GM23338 (cell line): ENCODE data around the gene DYSF. TPM values are rescaled to one million over a fixed set of nuclear protein-coding genes. Genes with fewer than 3 reads are reported as not detected.

Experiments used
- ATAC-seq: fragments of 200-7000 bp; cut with Tn5 transposase; 3 replicates; pipeline ENCODE4 v1.9.1; 2020
- DNase-seq: peaks from one replicate; pipeline ENCODE4 v3.0.0-alpha.2; 2015; ENCODE audit warnings: low spot score
- H2AFZ ChIP-seq: fragments of 200-600 bp; sonication (generic); 2 replicates; pipeline ENCODE4 v1.8.0; 2016; ENCODE audit warnings: antibody characterized with exemption, mild to moderate bottlenecking, moderate library complexity
- H3F3A ChIP-seq: fragments of 200-600 bp; sonication (generic); replicated peaks from 2 replicates; pipeline ENCODE4 v1.8.0; 2017; ENCODE audit warnings: antibody characterized with exemption, mixed run types, low read depth
- H3K27ac ChIP-seq: fragments of 200-600 bp; sonication (generic); 2 replicates; pipeline ENCODE4 v1.6.1; 2016; ENCODE audit warnings: low read depth
- H3K27me3 ChIP-seq: fragments of 200-600 bp; sonication (generic); 2 replicates; pipeline ENCODE4 v1.8.0; 2016; ENCODE audit warnings: mild to moderate bottlenecking, mixed run types, moderate library complexity; ENCODE audit not compliant: insufficient read depth
- H3K36me3 ChIP-seq: fragments of 200-600 bp; sonication (generic); 2 replicates; pipeline ENCODE4 v1.8.0; 2016; ENCODE audit warnings: mild to moderate bottlenecking; ENCODE audit not compliant: insufficient read depth
- H3K4me1 ChIP-seq: fragments of 200-600 bp; sonication (generic); 2 replicates; pipeline ENCODE4 v1.8.0; 2016; ENCODE audit warnings: mild to moderate bottlenecking, moderate library complexity; ENCODE audit not compliant: insufficient read depth
- H3K4me2 ChIP-seq: fragments of 200-600 bp; sonication (generic); 2 replicates; pipeline ENCODE4 v1.7.1; 2017; ENCODE audit warnings: mixed run types
- H3K4me3 ChIP-seq: fragments of 200-600 bp; sonication (generic); 2 replicates; pipeline ENCODE4 v1.6.1; 2016; ENCODE audit warnings: mixed run types
- H3K79me2 ChIP-seq: fragments of 200-600 bp; sonication (generic); replicated peaks from 2 replicates; pipeline ENCODE4 v1.8.0; 2017; ENCODE audit warnings: mild to moderate bottlenecking; ENCODE audit not compliant: insufficient read depth
- H3K9me2 ChIP-seq: fragments of 200-600 bp; sonication (generic); 2 replicates; pipeline ENCODE4 v1.8.0; 2017; ENCODE audit not compliant: insufficient read depth
- H4K20me1 ChIP-seq: fragments of 200-600 bp; sonication (generic); replicated peaks from 2 replicates; pipeline ENCODE4 v1.8.0; 2017; ENCODE audit warnings: mild to moderate bottlenecking; ENCODE audit not compliant: insufficient read depth
- H3K27ac Mint-ChIP-seq: 2 replicates; pipeline ENCODE4 v1.8.0; 2020; ENCODE audit warnings: inconsistent platforms, mild to moderate bottlenecking, moderate library complexity, mixed read lengths
- H3K27me3 Mint-ChIP-seq: 3 replicates; pipeline ENCODE4 v1.8.0; 2022; ENCODE audit warnings: low read depth, mild to moderate bottlenecking, moderate library complexity, mixed read lengths, inconsistent platforms; ENCODE audit not compliant: insufficient read depth, poor library complexity
- H3K36me3 Mint-ChIP-seq: 3 replicates; pipeline ENCODE4 v1.8.0; 2021; ENCODE audit warnings: low read depth, mild to moderate bottlenecking, inconsistent platforms, moderate library complexity, mixed read lengths
- H3K4me1 Mint-ChIP-seq: 3 replicates; pipeline ENCODE4 v1.8.0; 2020; ENCODE audit warnings: mild to moderate bottlenecking, inconsistent platforms, mixed read lengths
- H3K4me3 Mint-ChIP-seq: 3 replicates; pipeline ENCODE4 v1.8.0; 2021; ENCODE audit warnings: moderate library complexity, mild to moderate bottlenecking, inconsistent platforms, mixed read lengths
- H3K9me3 Mint-ChIP-seq: 3 replicates; pipeline ENCODE4 v1.8.0; 2020; ENCODE audit warnings: moderate library complexity, mild to moderate bottlenecking, inconsistent platforms, mixed read lengths
- CREB1 ChIP-seq: fragments of 250-450 bp; sonication (Bioruptor Pico); IDR thresholded peaks from 2 replicates; pipeline ENCODE4 v1.5.0; 2020; ENCODE audit warnings: low read depth, mild to moderate bottlenecking, moderate library complexity
- EZH2 ChIP-seq: fragments of 200-600 bp; sonication (generic); IDR thresholded peaks from one replicate; pipeline ENCODE4 v1.8.0; 2017; ENCODE audit warnings: antibody characterized with exemption, mild to moderate bottlenecking, low read depth; ENCODE audit not compliant: unreplicated experiment
- EZH2phosphoT487 ChIP-seq: fragments of 200-600 bp; sonication (generic); IDR thresholded peaks from one replicate; pipeline ENCODE4 v1.8.1; 2018; ENCODE audit warnings: antibody characterized with exemption; ENCODE audit not compliant: unreplicated experiment
- JUNB ChIP-seq: IDR thresholded peaks from one replicate; pipeline ENCODE4 v1.6.1; 2016; ENCODE audit warnings: antibody characterized with exemption; ENCODE audit not compliant: unreplicated experiment
- NANOG ChIP-seq: IDR thresholded peaks from 2 replicates; pipeline ENCODE4 v1.6.1; 2016; ENCODE audit warnings: antibody characterized with exemption, borderline replicate concordance
- POLR2AphosphoS5 ChIP-seq: IDR thresholded peaks from 2 replicates; pipeline ENCODE4 v1.6.1; 2016; ENCODE audit warnings: antibody characterized with exemption, low read depth
- STAT1 ChIP-seq: IDR thresholded peaks from one replicate; pipeline ENCODE4 v1.6.1; 2016; ENCODE audit warnings: antibody characterized with exemption; ENCODE audit not compliant: unreplicated experiment
- ZNF114 ChIP-seq: fragments of 250-450 bp; sonication (Bioruptor Pico); IDR thresholded peaks from 2 replicates; pipeline ENCODE4 v1.5.0; 2020; ENCODE audit warnings: mild to moderate bottlenecking, moderate library complexity
- ZNF331 ChIP-seq: fragments of 250-450 bp; sonication (Bioruptor Pico); IDR thresholded peaks from 2 replicates; pipeline ENCODE4 v1.5.0; 2020; ENCODE audit warnings: low read depth, mild to moderate bottlenecking, moderate library complexity
- polyA plus RNA-seq: library from polyadenylated mRNA; unstranded; fragments of >200 nt; fragmentation: Nextera tagmentation; extraction: Ambion mirVana; gene quantifications from 2 replicates; pipeline ENCODE4 v1.2.1, GENCODE V29; 2016
- total RNA-seq: library from RNA; depleted of rRNA; stranded (reverse); fragments of >200 nt; shearing (Covaris generic); gene quantifications from 2 replicates; pipeline ENCODE4 v1.2.3, GENCODE V29; 2014
- TF ChIP-seq, protein P1 (sequence below): IDR thresholded peaks from one replicate; pipeline ENCODE4 v1.6.1; 2018; ENCODE audit warnings: antibody characterized with exemption; ENCODE audit not compliant: unreplicated experiment
- TF ChIP-seq, protein P2 (sequence below), 2 experiments: fragments of 200-600 bp in 1 of 2; sonication (generic) in 1 of 2; conservative IDR thresholded peaks; 2 replicates each; pipeline versions ENCODE4 v1.5.1 to v1.6.1; 2016 to 2017; ENCODE audit warnings: antibody characterized with exemption in 2 of 2, low read depth in 2 of 2, mild to moderate bottlenecking in 2 of 2, moderate library complexity in 1 of 2
- TF ChIP-seq, protein P3 (sequence below): fragments of 250-450 bp; sonication (Bioruptor Pico); IDR thresholded peaks from 2 replicates; pipeline ENCODE4 v1.5.0; 2020; ENCODE audit warnings: mild to moderate bottlenecking, moderate library complexity
- TF ChIP-seq, protein P4 (sequence below): IDR thresholded peaks from 2 replicates; pipeline ENCODE4 v1.6.1; 2016; ENCODE audit warnings: antibody characterized with exemption

The DYSF gene
- total and polyA plus RNA-seq, 2 experiments from 2014 or later: 7.3 to 21.3 TPM

DNA sequence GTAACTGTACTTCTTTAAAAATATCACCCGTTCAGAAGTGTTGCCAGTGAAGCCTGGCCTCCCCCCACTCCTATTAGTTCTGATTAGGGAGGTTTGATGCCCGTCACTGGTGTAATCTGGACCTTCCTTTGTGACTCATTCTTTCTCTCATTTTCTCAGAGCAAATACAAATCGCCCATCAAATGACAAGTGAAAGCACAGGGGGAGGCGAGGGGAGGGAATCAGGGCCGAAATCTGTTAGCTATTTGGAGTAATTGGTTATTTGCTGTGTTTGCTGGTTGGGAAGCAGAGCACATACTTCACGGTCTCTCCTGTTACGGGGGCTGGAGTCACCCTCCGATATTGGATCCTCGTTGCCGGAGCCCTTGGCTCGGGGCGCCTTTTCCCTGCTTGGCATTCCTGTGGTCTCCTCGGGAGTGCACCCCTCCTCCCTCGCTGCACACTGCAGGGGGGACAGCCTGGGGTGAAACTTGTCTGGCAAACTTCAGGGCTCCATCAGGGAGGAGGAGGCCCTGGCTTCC is 178.1 kb downstream of the DYSF start:
- Mint-ChIP-seq H3K27me3 (peaks cover 2% of the 10 kb centered on the region), H3K9me3 (no peaks in the 10 kb centered on the region), H3K4me3 (no peak overlapping the region), H3K36me3 (no peaks in the 10 kb centered on the region), H3K4me1 (peaks cover 8% of the 10 kb centered on the region), H3K27ac (no peak overlapping the region)
- H3K4me2 ChIP-seq: no peak overlapping the region
- H3K27ac ChIP-seq: no peak overlapping the region
- H4K20me1 ChIP-seq: no peaks in the 10 kb centered on the region
- ATAC-seq (peak; percentile 74), DNase-seq (no peak)
- H3K4me1 ChIP-seq: no peaks in the 10 kb centered on the region
- no peaks in the 10 kb centered on the region for H3K27me3 ChIP-seq
- no peaks in the 10 kb centered on the region for H3K36me3 ChIP-seq
- no peak overlapping the region for H3K4me3 ChIP-seq
- 0 out of 2 replicates have a peak, but pooled peaks cover 3% of the 10 kb centered on the region for H3K9me2 ChIP-seq
- no peaks in the 10 kb centered on the region for H3K79me2 ChIP-seq
- H3F3A ChIP-seq: no peaks in the 10 kb centered on the region
- H2AFZ ChIP-seq: no peak overlapping the region
- TF ChIP-seq, protein P1, sequence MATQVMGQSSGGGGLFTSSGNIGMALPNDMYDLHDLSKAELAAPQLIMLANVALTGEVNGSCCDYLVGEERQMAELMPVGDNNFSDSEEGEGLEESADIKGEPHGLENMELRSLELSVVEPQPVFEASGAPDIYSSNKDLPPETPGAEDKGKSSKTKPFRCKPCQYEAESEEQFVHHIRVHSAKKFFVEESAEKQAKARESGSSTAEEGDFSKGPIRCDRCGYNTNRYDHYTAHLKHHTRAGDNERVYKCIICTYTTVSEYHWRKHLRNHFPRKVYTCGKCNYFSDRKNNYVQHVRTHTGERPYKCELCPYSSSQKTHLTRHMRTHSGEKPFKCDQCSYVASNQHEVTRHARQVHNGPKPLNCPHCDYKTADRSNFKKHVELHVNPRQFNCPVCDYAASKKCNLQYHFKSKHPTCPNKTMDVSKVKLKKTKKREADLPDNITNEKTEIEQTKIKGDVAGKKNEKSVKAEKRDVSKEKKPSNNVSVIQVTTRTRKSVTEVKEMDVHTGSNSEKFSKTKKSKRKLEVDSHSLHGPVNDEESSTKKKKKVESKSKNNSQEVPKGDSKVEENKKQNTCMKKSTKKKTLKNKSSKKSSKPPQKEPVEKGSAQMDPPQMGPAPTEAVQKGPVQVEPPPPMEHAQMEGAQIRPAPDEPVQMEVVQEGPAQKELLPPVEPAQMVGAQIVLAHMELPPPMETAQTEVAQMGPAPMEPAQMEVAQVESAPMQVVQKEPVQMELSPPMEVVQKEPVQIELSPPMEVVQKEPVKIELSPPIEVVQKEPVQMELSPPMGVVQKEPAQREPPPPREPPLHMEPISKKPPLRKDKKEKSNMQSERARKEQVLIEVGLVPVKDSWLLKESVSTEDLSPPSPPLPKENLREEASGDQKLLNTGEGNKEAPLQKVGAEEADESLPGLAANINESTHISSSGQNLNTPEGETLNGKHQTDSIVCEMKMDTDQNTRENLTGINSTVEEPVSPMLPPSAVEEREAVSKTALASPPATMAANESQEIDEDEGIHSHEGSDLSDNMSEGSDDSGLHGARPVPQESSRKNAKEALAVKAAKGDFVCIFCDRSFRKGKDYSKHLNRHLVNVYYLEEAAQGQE: no peak
- TF ChIP-seq, protein P2, sequence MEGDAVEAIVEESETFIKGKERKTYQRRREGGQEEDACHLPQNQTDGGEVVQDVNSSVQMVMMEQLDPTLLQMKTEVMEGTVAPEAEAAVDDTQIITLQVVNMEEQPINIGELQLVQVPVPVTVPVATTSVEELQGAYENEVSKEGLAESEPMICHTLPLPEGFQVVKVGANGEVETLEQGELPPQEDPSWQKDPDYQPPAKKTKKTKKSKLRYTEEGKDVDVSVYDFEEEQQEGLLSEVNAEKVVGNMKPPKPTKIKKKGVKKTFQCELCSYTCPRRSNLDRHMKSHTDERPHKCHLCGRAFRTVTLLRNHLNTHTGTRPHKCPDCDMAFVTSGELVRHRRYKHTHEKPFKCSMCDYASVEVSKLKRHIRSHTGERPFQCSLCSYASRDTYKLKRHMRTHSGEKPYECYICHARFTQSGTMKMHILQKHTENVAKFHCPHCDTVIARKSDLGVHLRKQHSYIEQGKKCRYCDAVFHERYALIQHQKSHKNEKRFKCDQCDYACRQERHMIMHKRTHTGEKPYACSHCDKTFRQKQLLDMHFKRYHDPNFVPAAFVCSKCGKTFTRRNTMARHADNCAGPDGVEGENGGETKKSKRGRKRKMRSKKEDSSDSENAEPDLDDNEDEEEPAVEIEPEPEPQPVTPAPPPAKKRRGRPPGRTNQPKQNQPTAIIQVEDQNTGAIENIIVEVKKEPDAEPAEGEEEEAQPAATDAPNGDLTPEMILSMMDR (conservative IDR thresholded peaks at IDR 0.05; ENCODE audit: low read depth in 2 of 2): no peak
- TF ChIP-seq POLR2AphosphoS5 (no peak), EZH2 (no peak), ZNF331 (CRISPR knock-in tag) (no peak), CREB1 (CRISPR knock-in tag) (no peak), NANOG (no peak), ZNF114 (CRISPR knock-in tag) (no peak), STAT1 (no peak), JUNB (no peak), EZH2phosphoT487 (no peak)
- TF ChIP-seq, protein P3, sequence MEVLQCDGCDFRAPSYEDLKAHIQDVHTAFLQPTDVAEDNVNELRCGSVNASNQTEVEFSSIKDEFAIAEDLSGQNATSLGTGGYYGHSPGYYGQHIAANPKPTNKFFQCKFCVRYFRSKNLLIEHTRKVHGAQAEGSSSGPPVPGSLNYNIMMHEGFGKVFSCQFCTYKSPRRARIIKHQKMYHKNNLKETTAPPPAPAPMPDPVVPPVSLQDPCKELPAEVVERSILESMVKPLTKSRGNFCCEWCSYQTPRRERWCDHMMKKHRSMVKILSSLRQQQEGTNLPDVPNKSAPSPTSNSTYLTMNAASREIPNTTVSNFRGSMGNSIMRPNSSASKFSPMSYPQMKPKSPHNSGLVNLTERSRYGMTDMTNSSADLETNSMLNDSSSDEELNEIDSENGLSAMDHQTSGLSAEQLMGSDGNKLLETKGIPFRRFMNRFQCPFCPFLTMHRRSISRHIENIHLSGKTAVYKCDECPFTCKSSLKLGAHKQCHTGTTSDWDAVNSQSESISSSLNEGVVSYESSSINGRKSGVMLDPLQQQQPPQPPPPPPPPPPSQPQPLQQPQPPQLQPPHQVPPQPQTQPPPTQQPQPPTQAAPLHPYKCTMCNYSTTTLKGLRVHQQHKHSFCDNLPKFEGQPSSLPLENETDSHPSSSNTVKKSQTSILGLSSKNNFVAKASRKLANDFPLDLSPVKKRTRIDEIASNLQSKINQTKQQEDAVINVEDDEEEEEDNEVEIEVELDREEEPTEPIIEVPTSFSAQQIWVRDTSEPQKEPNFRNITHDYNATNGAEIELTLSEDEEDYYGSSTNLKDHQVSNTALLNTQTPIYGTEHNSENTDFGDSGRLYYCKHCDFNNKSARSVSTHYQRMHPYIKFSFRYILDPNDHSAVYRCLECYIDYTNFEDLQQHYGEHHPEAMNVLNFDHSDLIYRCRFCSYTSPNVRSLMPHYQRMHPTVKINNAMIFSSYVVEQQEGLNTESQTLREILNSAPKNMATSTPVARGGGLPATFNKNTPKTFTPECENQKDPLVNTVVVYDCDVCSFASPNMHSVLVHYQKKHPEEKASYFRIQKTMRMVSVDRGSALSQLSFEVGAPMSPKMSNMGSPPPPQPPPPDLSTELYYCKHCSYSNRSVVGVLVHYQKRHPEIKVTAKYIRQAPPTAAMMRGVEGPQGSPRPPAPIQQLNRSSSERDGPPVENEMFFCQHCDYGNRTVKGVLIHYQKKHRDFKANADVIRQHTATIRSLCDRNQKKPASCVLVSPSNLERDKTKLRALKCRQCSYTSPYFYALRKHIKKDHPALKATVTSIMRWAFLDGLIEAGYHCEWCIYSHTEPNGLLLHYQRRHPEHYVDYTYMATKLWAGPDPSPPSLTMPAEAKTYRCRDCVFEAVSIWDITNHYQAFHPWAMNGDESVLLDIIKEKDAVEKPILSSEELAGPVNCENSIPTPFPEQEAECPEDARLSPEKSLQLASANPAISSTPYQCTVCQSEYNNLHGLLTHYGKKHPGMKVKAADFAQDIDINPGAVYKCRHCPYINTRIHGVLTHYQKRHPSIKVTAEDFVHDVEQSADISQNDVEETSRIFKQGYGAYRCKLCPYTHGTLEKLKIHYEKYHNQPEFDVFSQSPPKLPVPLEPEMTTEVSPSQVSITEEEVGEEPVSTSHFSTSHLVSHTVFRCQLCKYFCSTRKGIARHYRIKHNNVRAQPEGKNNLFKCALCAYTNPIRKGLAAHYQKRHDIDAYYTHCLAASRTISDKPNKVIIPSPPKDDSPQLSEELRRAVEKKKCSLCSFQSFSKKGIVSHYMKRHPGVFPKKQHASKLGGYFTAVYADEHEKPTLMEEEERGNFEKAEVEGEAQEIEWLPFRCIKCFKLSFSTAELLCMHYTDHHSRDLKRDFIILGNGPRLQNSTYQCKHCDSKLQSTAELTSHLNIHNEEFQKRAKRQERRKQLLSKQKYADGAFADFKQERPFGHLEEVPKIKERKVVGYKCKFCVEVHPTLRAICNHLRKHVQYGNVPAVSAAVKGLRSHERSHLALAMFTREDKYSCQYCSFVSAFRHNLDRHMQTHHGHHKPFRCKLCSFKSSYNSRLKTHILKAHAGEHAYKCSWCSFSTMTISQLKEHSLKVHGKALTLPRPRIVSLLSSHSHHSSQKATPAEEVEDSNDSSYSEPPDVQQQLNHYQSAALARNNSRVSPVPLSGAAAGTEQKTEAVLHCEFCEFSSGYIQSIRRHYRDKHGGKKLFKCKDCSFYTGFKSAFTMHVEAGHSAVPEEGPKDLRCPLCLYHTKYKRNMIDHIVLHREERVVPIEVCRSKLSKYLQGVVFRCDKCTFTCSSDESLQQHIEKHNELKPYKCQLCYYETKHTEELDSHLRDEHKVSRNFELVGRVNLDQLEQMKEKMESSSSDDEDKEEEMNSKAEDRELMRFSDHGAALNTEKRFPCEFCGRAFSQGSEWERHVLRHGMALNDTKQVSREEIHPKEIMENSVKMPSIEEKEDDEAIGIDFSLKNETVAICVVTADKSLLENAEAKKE: no peak
- TF ChIP-seq, protein P4, sequence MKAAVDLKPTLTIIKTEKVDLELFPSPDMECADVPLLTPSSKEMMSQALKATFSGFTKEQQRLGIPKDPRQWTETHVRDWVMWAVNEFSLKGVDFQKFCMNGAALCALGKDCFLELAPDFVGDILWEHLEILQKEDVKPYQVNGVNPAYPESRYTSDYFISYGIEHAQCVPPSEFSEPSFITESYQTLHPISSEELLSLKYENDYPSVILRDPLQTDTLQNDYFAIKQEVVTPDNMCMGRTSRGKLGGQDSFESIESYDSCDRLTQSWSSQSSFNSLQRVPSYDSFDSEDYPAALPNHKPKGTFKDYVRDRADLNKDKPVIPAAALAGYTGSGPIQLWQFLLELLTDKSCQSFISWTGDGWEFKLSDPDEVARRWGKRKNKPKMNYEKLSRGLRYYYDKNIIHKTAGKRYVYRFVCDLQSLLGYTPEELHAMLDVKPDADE: no peak
